Calu3 (cell line): ENCODE data around the gene SLC39A11. TPM values are rescaled to one million over a fixed set of nuclear protein-coding genes. Genes with fewer than 3 reads are reported as not detected.

Source experiments
- BruUV-seq: library from RNA; stranded (reverse); fragments of 400-500 nt; replicated peaks from 2 replicates; lab custom pipeline; 2021; lab: Mats Ljungman, UMichigan
- CTCF ChIA-PET: fragments of 300-600 bp; sonication (Branson Sonifier 250); formaldehyde crosslinking; loops from one replicate; lab custom pipeline; 2022; ENCODE audit warnings: antibody characterized with exemption; lab: Charles Lee
- DNase-seq: peaks from one replicate; pipeline ENCODE4 v3.0.0; 2022
- H3K27ac Mint-ChIP-seq: one replicate; pipeline ENCODE4 v1.8.0; 2022; ENCODE audit warnings: mixed read lengths; ENCODE audit not compliant: unreplicated experiment
- H3K27me3 Mint-ChIP-seq: one replicate; pipeline ENCODE4 v1.8.0; 2022; ENCODE audit warnings: mixed read lengths; ENCODE audit not compliant: unreplicated experiment
- H3K36me3 Mint-ChIP-seq: one replicate; pipeline ENCODE4 v1.8.0; 2022; ENCODE audit warnings: mild to moderate bottlenecking, moderate library complexity, mixed read lengths; ENCODE audit not compliant: insufficient read depth, unreplicated experiment
- H3K4me1 Mint-ChIP-seq: one replicate; pipeline ENCODE4 v1.8.0; 2022; ENCODE audit warnings: mild to moderate bottlenecking, low read depth, mixed read lengths; ENCODE audit not compliant: unreplicated experiment
- H3K4me3 Mint-ChIP-seq: one replicate; pipeline ENCODE4 v1.8.0; 2022; ENCODE audit warnings: mild to moderate bottlenecking, low read depth, moderate library complexity, mixed read lengths; ENCODE audit not compliant: unreplicated experiment
- H3K9me3 Mint-ChIP-seq: one replicate; pipeline ENCODE4 v1.8.0; 2022; ENCODE audit warnings: low read depth, mixed read lengths; ENCODE audit not compliant: unreplicated experiment
- CTCF ChIP-seq: fragments of 200-600 bp; IDR thresholded peaks from one replicate; pipeline ENCODE4 v1.8.0; 2022; ENCODE audit warnings: antibody characterized with exemption; ENCODE audit not compliant: unreplicated experiment
- intact Hi-C: fragments of 100-400 bp; cut with micrococcal nuclease; formaldehyde crosslinking; loops from one replicate; pipeline ENCODE4 v1.10.0; 2022; ENCODE audit not compliant: unreplicated experiment
- total RNA-seq: library from RNA; stranded (reverse); gene quantifications from 2 replicates; pipeline ENCODE4 v1.2.3, GENCODE V29; 2022

The SLC39A11 gene
- total RNA-seq, 1 experiment from 2014 or later: 60.3 TPM

- Mint-ChIP-seq H3K4me1 (peaks cover 5% of the 10 kb centered on the region), H3K27me3 (no peaks in the 10 kb centered on the region), H3K4me3 (no peak overlapping the region), H3K27ac (no peak overlapping the region), H3K9me3 (peaks cover 6% of the 10 kb centered on the region), H3K36me3 (peaks cover 6% of the 10 kb centered on the region)
- BruUV-seq: no TSS peak
- no peak for TF ChIP-seq CTCF
- CTCF ChIA-PET: no interaction called here
- DNase-seq: no peak
- intact Hi-C loops: no loop called here
Measured at GRCh38 chr17:72890711-72891110, 201.8 kb downstream of the SLC39A11 start.

GRCh38 chr17:72887917-72888316 lies 204.6 kb downstream of the SLC39A11 start:
- Mint-ChIP-seq H3K27ac (no peak overlapping the region), H3K36me3 (peaks cover 6% of the 10 kb centered on the region), H3K9me3 (peaks cover 6% of the 10 kb centered on the region), H3K27me3 (no peaks in the 10 kb centered on the region), H3K4me3 (no peak overlapping the region), H3K4me1 (no peaks in the 10 kb centered on the region)
- CTCF ChIA-PET: no interaction called here
- TF ChIP-seq CTCF: no peak
- BruUV-seq: no TSS peak
- no peak for DNase-seq
- intact Hi-C loops: no loop called here

- intact Hi-C loops: no loop called here
- H3K36me3 Mint-ChIP-seq: peaks cover 6% of the 10 kb centered on the region
- H3K9me3 Mint-ChIP-seq: peaks cover 6% of the 10 kb centered on the region
- no peak for DNase-seq
- TF ChIP-seq CTCF: no peak
- no peaks in the 10 kb centered on the region for H3K4me1 Mint-ChIP-seq
- no peak overlapping the region for H3K27ac Mint-ChIP-seq
- no peak overlapping the region for H3K4me3 Mint-ChIP-seq
- no peaks in the 10 kb centered on the region for H3K27me3 Mint-ChIP-seq
- no TSS peak for BruUV-seq
- CTCF ChIA-PET: no interaction called here
Measured at GRCh38 chr17:72887322-72887721, 205.2 kb downstream of the SLC39A11 start.

GRCh38 chr17:72886622-72887021 lies 205.9 kb downstream of the SLC39A11 start:
- H3K4me3 Mint-ChIP-seq: no peak overlapping the region
- no peak for DNase-seq
- no peak overlapping the region for H3K27ac Mint-ChIP-seq

More at GRCh38 chr17:72886622-72887021, 205.9 kb downstream of the SLC39A11 start:
- Mint-ChIP-seq H3K36me3 (peaks cover 2% of the 10 kb centered on the region), H3K9me3 (peaks cover 6% of the 10 kb centered on the region), H3K4me1 (no peaks in the 10 kb centered on the region), H3K27me3 (no peaks in the 10 kb centered on the region)
- intact Hi-C loops: no loop called here
- no TSS peak for BruUV-seq
- CTCF ChIA-PET: no interaction called here
- no peak for TF ChIP-seq CTCF
